HG03460 (cell line): ENCODE results near the gene MUC5B.
"Not testable (repeated sequence)": the region's sequence is repeated elsewhere in the genome, so short reads cannot be mapped to it uniquely, and the experiment has no call there.

Experiments used
- ATAC-seq: cut with Tn5 transposase; IDR thresholded peaks from one replicate; pipeline ENCODE4 v1.9.1; 2021; ENCODE audit not compliant: unreplicated experiment

Gene MUC5B

GRCh38 chr11:1222491-1223345 is at the start of gene MUC5B:
MUC5B (plus strand) TSS chr11:1223066; CDS start chr11:1223124, 58 bp downstream.
- no peak for ATAC-seq

- ATAC-seq: not testable (repeated sequence)
Observed at GRCh38 chr11:1173396-1173795, 49.5 kb upstream of the MUC5B start.

GRCh38 chr11:1174441-1175370 is 48.2 kb upstream of the MUC5B start:
- no peak for ATAC-seq

GRCh38 chr11:1175461-1176223 is 47.2 kb upstream of the MUC5B start:
- ATAC-seq: no peak

GRCh38 chr11:1176224-1177019 is 46.4 kb upstream of the MUC5B start:
- ATAC-seq: no peak

- no peak for ATAC-seq
Observed at GRCh38 chr11:1177020-1177770, 45.7 kb upstream of the MUC5B start.

- ATAC-seq: no peak
Observed at GRCh38 chr11:1177771-1178090, 45.1 kb upstream of the MUC5B start.

- no peak for ATAC-seq
Observed at GRCh38 chr11:1178201-1178885, 44.5 kb upstream of the MUC5B start.

- no peak for ATAC-seq
Observed at GRCh38 chr11:1178906-1179305, 44.0 kb upstream of the MUC5B start.

GRCh38 chr11:1179641-1180040 is 43.2 kb upstream of the MUC5B start:
- ATAC-seq: no peak

- ATAC-seq: no peak
Observed at GRCh38 chr11:1180171-1180570, 42.7 kb upstream of the MUC5B start.

GRCh38 chr11:1180947-1181391 is 41.9 kb upstream of the MUC5B start:
- ATAC-seq: no peak

GRCh38 chr11:1181420-1181819 is 41.4 kb upstream of the MUC5B start:
- ATAC-seq: no peak

GRCh38 chr11:1181853-1182535 is 40.9 kb upstream of the MUC5B start:
- ATAC-seq: no peak

GRCh38 chr11:1184139-1184538 is 38.7 kb upstream of the MUC5B start:
- not testable (repeated sequence) for ATAC-seq

- ATAC-seq: not testable (repeated sequence)
Observed at GRCh38 chr11:1188451-1189130, 34.3 kb upstream of the MUC5B start.

- ATAC-seq: not testable (repeated sequence)
Observed at GRCh38 chr11:1189816-1190215, 33.0 kb upstream of the MUC5B start.
